Kidney (tissue), 14 donors: ENCODE results near the gene AP4S1. TPM values are rescaled to one million over a fixed set of nuclear protein-coding genes. Genes with fewer than 3 reads are reported as not detected.
"Not testable (repeated sequence)": the region's sequence is repeated elsewhere in the genome, so short reads cannot be mapped to it uniquely, and the experiment has no call there.

Experiments used
- DNase-seq, 5 donors: peaks; one replicate each; pipeline ENCODE4 v3.0.0-alpha.2; 2013 to 2020
- FAIRE-seq: peaks from 2 replicates; lab custom pipeline; 2012; peaks lifted over from hg19 to GRCh38; lab: Jason Lieb, UNC
- H3K27ac ChIP-seq, 2 donors: one replicate each; pipeline ENCODE4 v1.7.0; 2013; ENCODE audit warnings: low read depth in 2 of 2, low read length in 2 of 2, inconsistent platforms in 1 of 2
- H3K27me3 ChIP-seq: one replicate; pipeline ENCODE4 v1.7.1; 2013; ENCODE audit warnings: low read length, inconsistent platforms; ENCODE audit not compliant: control insufficient read depth, insufficient read depth
- H3K36me3 ChIP-seq, 3 donors: one replicate each; pipeline versions ENCODE4 v1.7.0 to v1.7.1; 2013; ENCODE audit warnings: low read length in 3 of 3, control low read depth in 1 of 3, inconsistent platforms in 1 of 3; ENCODE audit not compliant: insufficient read depth in 3 of 3, control insufficient read depth in 2 of 3
- H3K4me1 ChIP-seq, 3 donors: one replicate each; pipeline versions ENCODE4 v1.7.0 to v1.7.1; 2013; ENCODE audit warnings: low read length in 3 of 3, inconsistent platforms in 1 of 3, low read depth in 1 of 3; ENCODE audit not compliant: control insufficient read depth in 2 of 3, insufficient read depth in 2 of 3
- H3K4me3 ChIP-seq, 3 donors: one replicate each; pipeline versions ENCODE4 v1.7.0 to v1.8.1; 2013; ENCODE audit warnings: low read length in 3 of 3, control low read depth in 1 of 3, inconsistent platforms in 1 of 3
- H3K9ac ChIP-seq, 3 donors: one replicate each; pipeline versions ENCODE4 v1.7.0 to v1.7.1; 2013; ENCODE audit warnings: low read length in 3 of 3, control low read depth in 1 of 3, inconsistent platforms in 1 of 3
- H3K9me3 ChIP-seq, 3 donors: one replicate each; pipeline versions ENCODE4 v1.7.0 to v1.7.1; 2013; ENCODE audit warnings: low read length in 3 of 3, control low read depth in 1 of 3, inconsistent platforms in 1 of 3; ENCODE audit not compliant: control insufficient read depth in 2 of 3, insufficient read depth in 1 of 3
- intact Hi-C: fragments of 100-400 bp; cut with DNase I; formaldehyde crosslinking; loops from one replicate; pipeline ENCODE4 v1.11.1; 2022
- polyA plus RNA-seq: library from polyadenylated mRNA; stranded (reverse); fragments of 350-450 nt; fragmentation: Illumina TruSeq; extraction: RNeasy Lipid Tissue Mini Kit (QIAGEN cat#74804); gene quantifications from one replicate; pipeline ENCODE4 v1.2.3, GENCODE V29; 2014; ENCODE audit warnings: low read depth, low replicate concordance; ENCODE audit not compliant: insufficient read depth
- total RNA-seq: library from RNA; stranded (reverse); fragmentation: NEBNext Ultra II Directional; extraction: Animal tissue kit (Norgen Biotek cat#: 25700); gene quantifications from one replicate; pipeline ENCODE4 v1.2.1, GENCODE V29; 2021
- TF ChIP-seq, protein P1 (sequence below): IDR thresholded peaks from 3 replicates; pipeline ENCODE4 v1.5.1; 2012; ENCODE audit warnings: mild to moderate bottlenecking, moderate library complexity, borderline replicate concordance; ENCODE audit not compliant: insufficient read depth; ENCODE audit errors: extremely low read depth
- donor health status: control.
- donor health status: control.
- donor health status: control.
- donor health status: control.
- donor health status: control.
- donor health status: DM: yes; HTN: yes; CAD: no.
- donor health status: Normal renal cell carcinoma (clear cell type).

The AP4S1 gene
- total and polyA plus RNA-seq, 2 donors from 2014 or later = 9.0 to 12.0 TPM

DNA sequence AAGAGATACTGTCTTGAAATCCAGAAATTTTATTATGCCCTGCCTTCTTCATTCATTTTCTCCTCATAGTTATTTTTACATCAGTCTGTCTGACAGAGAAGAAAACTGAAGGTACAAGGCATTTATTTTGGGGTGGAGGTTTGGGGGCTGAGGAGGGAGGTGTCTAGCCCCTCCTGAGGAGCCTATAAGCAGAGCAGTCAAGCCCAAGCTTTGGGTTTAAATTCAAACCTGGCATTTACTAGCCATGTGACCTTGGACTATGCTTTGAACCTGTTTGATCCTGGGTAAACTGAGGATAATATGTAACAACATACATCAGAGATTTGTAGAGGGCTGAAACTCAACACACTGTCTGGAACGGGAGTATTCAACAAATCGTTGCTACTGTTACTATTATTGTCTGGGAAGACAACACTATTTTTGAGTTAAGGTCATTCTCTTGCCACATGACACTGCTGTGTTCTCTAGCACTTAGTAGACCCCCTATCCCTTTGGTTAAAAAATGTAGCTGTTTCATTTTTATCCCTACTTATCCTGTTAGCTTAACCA, 66.8 kb downstream of the AP4S1 start:
- Histone ChIP-seq H3K27me3 (no peaks in the 10 kb centered on the region), H3K4me1 (peaks cover 0 to 20% (median 6%) of the 10 kb centered on the region in 3 donors), H3K4me3 (no peak overlapping the region), H3K9ac (no peak overlapping the region), H3K27ac (no peak overlapping the region), H3K36me3 (no peaks in the 10 kb centered on the region), H3K9me3 (no peaks in the 10 kb centered on the region)
- no peak for DNase-seq
- no peak for FAIRE-seq
- TF ChIP-seq, protein P1, sequence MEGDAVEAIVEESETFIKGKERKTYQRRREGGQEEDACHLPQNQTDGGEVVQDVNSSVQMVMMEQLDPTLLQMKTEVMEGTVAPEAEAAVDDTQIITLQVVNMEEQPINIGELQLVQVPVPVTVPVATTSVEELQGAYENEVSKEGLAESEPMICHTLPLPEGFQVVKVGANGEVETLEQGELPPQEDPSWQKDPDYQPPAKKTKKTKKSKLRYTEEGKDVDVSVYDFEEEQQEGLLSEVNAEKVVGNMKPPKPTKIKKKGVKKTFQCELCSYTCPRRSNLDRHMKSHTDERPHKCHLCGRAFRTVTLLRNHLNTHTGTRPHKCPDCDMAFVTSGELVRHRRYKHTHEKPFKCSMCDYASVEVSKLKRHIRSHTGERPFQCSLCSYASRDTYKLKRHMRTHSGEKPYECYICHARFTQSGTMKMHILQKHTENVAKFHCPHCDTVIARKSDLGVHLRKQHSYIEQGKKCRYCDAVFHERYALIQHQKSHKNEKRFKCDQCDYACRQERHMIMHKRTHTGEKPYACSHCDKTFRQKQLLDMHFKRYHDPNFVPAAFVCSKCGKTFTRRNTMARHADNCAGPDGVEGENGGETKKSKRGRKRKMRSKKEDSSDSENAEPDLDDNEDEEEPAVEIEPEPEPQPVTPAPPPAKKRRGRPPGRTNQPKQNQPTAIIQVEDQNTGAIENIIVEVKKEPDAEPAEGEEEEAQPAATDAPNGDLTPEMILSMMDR = no peak
- intact Hi-C loops = no loop called here

DNA sequence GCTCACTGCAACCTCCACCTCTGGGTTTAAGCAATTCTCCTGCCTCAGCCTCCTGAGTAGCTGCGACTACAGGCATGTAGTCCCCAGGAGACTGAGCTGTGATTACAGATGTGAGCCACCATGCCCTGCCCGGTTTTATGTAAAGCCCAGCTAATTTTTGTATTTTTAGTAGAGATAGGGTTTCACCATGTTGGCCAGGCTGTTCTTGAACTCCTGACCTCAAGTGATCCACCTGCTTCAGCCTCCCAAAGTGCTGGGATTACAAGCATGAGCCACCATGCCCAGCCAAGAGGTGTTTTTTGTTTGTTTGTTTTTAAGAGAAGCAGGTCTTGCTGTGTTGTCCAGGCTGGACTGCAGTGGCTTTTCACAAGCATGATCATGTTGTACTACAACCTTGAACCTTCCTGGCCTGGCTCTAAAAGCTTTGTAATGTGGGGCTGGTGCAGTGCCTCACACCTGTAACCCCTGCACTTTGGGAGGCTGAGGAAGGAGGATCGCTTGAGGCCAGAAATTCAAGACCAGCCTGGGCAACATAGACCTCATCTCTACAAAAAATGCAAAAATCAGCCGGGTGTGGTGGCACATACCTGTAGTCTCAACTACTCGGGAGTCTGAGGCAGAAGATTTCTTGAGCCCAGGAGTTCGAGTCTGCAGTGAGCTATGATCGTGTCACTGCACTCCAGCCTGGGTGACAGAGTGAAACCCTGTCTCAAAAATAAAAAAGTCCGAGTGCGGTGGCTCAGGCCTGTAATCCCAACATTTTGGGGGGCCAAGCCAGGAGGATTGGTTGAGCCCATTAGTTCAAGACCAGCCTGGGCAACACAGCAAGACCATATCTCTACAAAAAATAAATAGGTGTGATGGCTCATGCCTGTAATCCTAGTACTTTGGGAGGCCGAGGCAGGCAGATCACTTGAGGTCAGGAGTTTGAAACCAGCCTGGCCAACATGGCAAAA, 68.7 kb downstream of the AP4S1 start:
- intact Hi-C loops, DNase-seq, H3K9ac ChIP-seq, FAIRE-seq, H3K4me3 ChIP-seq, H3K27me3 ChIP-seq, H3K9me3 ChIP-seq, H3K27ac ChIP-seq: not testable (repeated sequence)
- peaks cover 0 to 20% (median 6%) of the 10 kb centered on the region in 3 donors for H3K4me1 ChIP-seq
- H3K36me3 ChIP-seq = peaks cover 0 to 11% (median 3%) of the 10 kb centered on the region in 3 donors

DNA sequence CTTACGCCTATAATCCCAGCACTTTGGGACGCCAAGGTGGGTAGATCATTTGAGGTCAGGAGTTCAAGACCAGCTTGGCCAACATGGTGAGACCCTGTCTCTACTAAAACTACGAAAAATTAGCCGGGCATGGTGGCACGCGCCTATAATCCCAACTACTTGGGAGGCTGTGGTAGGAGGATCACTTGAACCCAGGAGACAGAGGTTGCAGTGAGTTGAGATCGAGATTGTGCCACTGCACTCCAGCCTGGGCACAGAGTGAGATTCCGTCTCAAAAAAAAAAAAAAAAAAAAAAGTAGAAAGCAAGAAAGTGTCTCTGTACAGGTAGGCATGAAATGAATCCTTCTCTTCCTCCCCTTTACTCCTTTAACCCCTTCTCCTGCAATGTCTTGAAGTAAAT, 70.4 kb downstream of the AP4S1 start:
- H3K27me3 ChIP-seq, H3K9ac ChIP-seq, FAIRE-seq, H3K27ac ChIP-seq, DNase-seq, intact Hi-C loops, H3K4me3 ChIP-seq, H3K9me3 ChIP-seq: not testable (repeated sequence)
- peaks cover 0 to 12% (median 5%) of the 10 kb centered on the region in 3 donors for H3K4me1 ChIP-seq
- H3K36me3 ChIP-seq = peaks cover 5 to 27% (median 9%) of the 10 kb centered on the region in 3 donors

DNA sequence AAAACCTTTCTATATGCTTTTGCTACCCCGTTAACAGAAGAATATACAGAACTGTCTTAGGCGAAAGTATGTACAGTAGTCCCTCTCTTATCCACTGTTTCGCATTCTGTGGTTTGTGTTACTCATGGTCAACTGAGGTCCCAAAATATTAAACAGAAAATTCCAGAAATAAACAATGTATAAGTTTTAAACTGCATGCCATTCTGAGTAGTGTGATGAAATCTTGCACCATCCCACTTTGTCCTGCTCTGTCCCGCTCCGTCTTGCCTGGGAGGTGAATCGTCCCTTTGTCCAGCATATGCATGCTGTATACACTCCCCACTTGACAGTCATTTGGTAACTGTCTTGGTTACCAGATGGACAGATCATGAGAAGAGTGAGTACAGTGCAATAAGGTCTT, 70.8 kb downstream of the AP4S1 start:
- Histone ChIP-seq H3K9me3 (no peaks in the 10 kb centered on the region), H3K9ac (no peak overlapping the region), H3K27ac (no peak overlapping the region), H3K27me3 (no peaks in the 10 kb centered on the region), H3K4me3 (no peak overlapping the region), H3K36me3 (peaks cover 9 to 31% (median 12%) of the 10 kb centered on the region in 3 donors), H3K4me1 (peaks cover 0 to 8% (median under 1%) of the 10 kb centered on the region in 3 donors)
- TF ChIP-seq, protein P1 = no peak
- intact Hi-C loops = no loop called here
- FAIRE-seq = no peak
- DNase-seq = no peak
